Endothelial cell of umbilical vein (primary cell): ENCODE measurements around the gene CREBL2. TPM values are rescaled to one million over a fixed set of nuclear protein-coding genes. Genes with fewer than 3 reads are reported as not detected.

ENCODE experiments used
- BruUV-seq: library from RNA; stranded (reverse); fragments of 400-500 nt; replicated peaks from 2 replicates; lab custom pipeline; 2021; lab: Mats Ljungman, UMichigan
- CTCF ChIA-PET: fragments of 300-600, 350-600 bp; sonication (Branson Sonifier 250); formaldehyde crosslinking; loops from one replicate; lab custom pipeline; 2021; ENCODE audit warnings: antibody characterized with exemption, inconsistent platforms; lab: Charles Lee
- POLR2A ChIA-PET: fragments of 300-600, 350-600 bp; sonication (Branson Sonifier 250); formaldehyde crosslinking; loops from one replicate; lab custom pipeline; 2021; ENCODE audit warnings: antibody characterized with exemption, inconsistent platforms; lab: Charles Lee
- DNase-seq: peaks from one replicate; pipeline ENCODE4 v3.0.0-alpha.2; 2011; ENCODE audit warnings: low read depth, low spot score
- FAIRE-seq: peaks from 2 replicates; lab custom pipeline; 2011; peaks lifted over from hg19 to GRCh38; lab: Jason Lieb, UNC
- H2AFZ ChIP-seq: 2 replicates; pipeline ENCODE4 v1.6.0; 2012; ENCODE audit warnings: low read depth, low read length, control low read depth, inconsistent platforms
- H3K27ac ChIP-seq: 2 replicates; pipeline ENCODE4 v1.5.1; 2011; ENCODE audit warnings: low read depth, mild to moderate bottlenecking, control low read depth, low read length, moderate library complexity; ENCODE audit not compliant: insufficient read depth
- H3K27me3 ChIP-seq, 2 experiments: 2 replicates each; pipeline versions ENCODE4 v1.6.0 to v1.6.1; 2011; ENCODE audit warnings: low read length in 2 of 2, mixed read lengths in 1 of 2; ENCODE audit not compliant: control insufficient read depth in 2 of 2, insufficient read depth in 2 of 2
- H3K36me3 ChIP-seq, 2 experiments: 2 replicates in 1 of 2; 3 replicates in 1 of 2; pipeline ENCODE4 v1.5.1; 2011; ENCODE audit warnings: low read length in 2 of 2, mild to moderate bottlenecking in 1 of 2, moderate library complexity in 1 of 2; ENCODE audit not compliant: control insufficient read depth in 2 of 2, insufficient read depth in 2 of 2; ENCODE audit errors: extremely low read depth in 1 of 2
- H3K4me1 ChIP-seq: 3 replicates; pipeline ENCODE4 v1.5.1; 2011; ENCODE audit warnings: mild to moderate bottlenecking, low read length; ENCODE audit not compliant: control insufficient read depth, insufficient read depth; ENCODE audit errors: extremely low read depth
- H3K4me2 ChIP-seq: 2 replicates; pipeline ENCODE4 v1.6.1; 2011; ENCODE audit warnings: low read length, control low read depth, mixed read lengths; ENCODE audit not compliant: insufficient read depth
- H3K4me3 ChIP-seq, 3 experiments: fragments of 200-600 bp in 1 of 3; sonication (generic), shearing (Covaris generic) in 1 of 3; replicated peaks in 1 of 3; 2 replicates each; pipeline ENCODE4 v1.5.1; 2011 to 2016; ENCODE audit warnings: control low read depth in 3 of 3, low read length in 3 of 3, mild to moderate bottlenecking in 2 of 3, inconsistent platforms in 1 of 3, low read depth in 1 of 3, moderate library complexity in 1 of 3; ENCODE audit not compliant: insufficient read depth in 1 of 3
- H3K79me2 ChIP-seq: 2 replicates; pipeline ENCODE4 v1.6.0; 2012; ENCODE audit warnings: low read length, inconsistent platforms; ENCODE audit not compliant: control insufficient read depth, insufficient read depth
- H3K9ac ChIP-seq: replicated peaks from 2 replicates; pipeline ENCODE3; 2011; ENCODE audit warnings: low read length, control low read depth; ENCODE audit not compliant: insufficient read depth; ENCODE audit errors: extremely low read depth
- H3K9me1 ChIP-seq: replicated peaks from 3 replicates; pipeline ENCODE4 v1.6.0; 2011; ENCODE audit warnings: mild to moderate bottlenecking, low read length; ENCODE audit not compliant: control insufficient read depth, insufficient read depth; ENCODE audit errors: extremely low read depth
- H3K9me3 ChIP-seq: replicated peaks from 2 replicates; pipeline ENCODE4 v1.5.1; 2012; ENCODE audit warnings: low read length, inconsistent platforms; ENCODE audit not compliant: control insufficient read depth, insufficient read depth
- H4K20me1 ChIP-seq: replicated peaks from 2 replicates; pipeline ENCODE3; 2011; ENCODE audit warnings: mild to moderate bottlenecking, low read length; ENCODE audit not compliant: control insufficient read depth, insufficient read depth; ENCODE audit errors: extremely low read depth
- CTCF ChIP-seq, 2 donors: IDR thresholded peaks; 1 replicate in 1 of 2; 2 replicates in 1 of 2; pipeline ENCODE4 v1.5.1; 2011; ENCODE audit warnings: low read length in 2 of 2, mild to moderate bottlenecking in 2 of 2, moderate library complexity in 2 of 2, control low read depth in 1 of 2, inconsistent platforms in 1 of 2, low read depth in 1 of 2; ENCODE audit not compliant: insufficient read depth in 1 of 2; ENCODE audit errors: extremely low read depth in 1 of 2
- EZH2 ChIP-seq: IDR thresholded peaks from 2 replicates; pipeline ENCODE4 v1.6.1; 2012; ENCODE audit warnings: borderline replicate concordance, low read depth, mild to moderate bottlenecking, moderate library complexity, low read length, inconsistent platforms; ENCODE audit not compliant: severe bottlenecking
- FOS ChIP-seq: IDR thresholded peaks from 2 replicates; pipeline ENCODE4 v1.6.1; 2011; ENCODE audit warnings: mild to moderate bottlenecking, low read length, moderate library complexity, borderline replicate concordance; ENCODE audit not compliant: insufficient read depth
- GATA2 ChIP-seq: IDR thresholded peaks from 2 replicates; pipeline ENCODE4 v1.7.0; 2011; ENCODE audit warnings: low read depth, mild to moderate bottlenecking, moderate library complexity, mixed read lengths, low read length; ENCODE audit not compliant: insufficient read length, insufficient read depth
- JUN ChIP-seq: IDR thresholded peaks from 2 replicates; pipeline ENCODE4 v1.6.1; 2011; ENCODE audit warnings: borderline replicate concordance, low read depth; ENCODE audit not compliant: insufficient read length, insufficient read depth
- MAX ChIP-seq: IDR thresholded peaks from 2 replicates; pipeline ENCODE4 v1.6.1; 2011; ENCODE audit not compliant: insufficient read depth, insufficient read length
- MYC ChIP-seq: IDR thresholded peaks from one replicate; pipeline ENCODE4 v1.6.1; 2011; ENCODE audit warnings: mild to moderate bottlenecking, low read depth, low read length
- POLR2A ChIP-seq: IDR thresholded peaks from 2 replicates; pipeline ENCODE4 v1.6.1; 2012; ENCODE audit warnings: low read depth, mild to moderate bottlenecking, control low read depth, low read length
- POLR2AphosphoS5 ChIP-seq: IDR thresholded peaks from 2 replicates; pipeline ENCODE4 v1.6.1; 2012; ENCODE audit warnings: low read depth, mild to moderate bottlenecking, control low read depth, low read length, moderate library complexity; ENCODE audit not compliant: insufficient read depth
- dilution Hi-C: fragments of 300-500 bp; cut with MboI; formaldehyde crosslinking; loops from one replicate; pipeline ENCODE4 v1.15.0; 2019; ENCODE audit warnings: low sequenced_read_pairs; ENCODE audit not compliant: extremely low pct_ligation_motif_present
- intact Hi-C: fragments of 100-400 bp; cut with micrococcal nuclease; formaldehyde crosslinking; loops from one replicate; pipeline ENCODE4 v1.10.0; 2022
- polyA plus RNA-seq, 4 experiments: library from polyadenylated mRNA; depleted of rRNA in 3 of 4; stranded (reverse) in 3 of 4; unstranded in 1 of 4; fragments of >200 nt; gene quantifications; 2 replicates each; pipeline versions ENCODE4 v1.2.1 to v1.2.3, GENCODE V29; 2011 to 2012; ENCODE audit warnings: missing spikeins in 1 of 4
- total RNA-seq: library from RNA; stranded (reverse); gene quantifications from 2 replicates; pipeline ENCODE4 v1.2.3, GENCODE V29; 2021

The CREBL2 gene
- total and polyA plus RNA-seq, 2 donors (not counting 3 experiments of a cell fraction or from before 2014, with no cell fraction given): 10.5 to 19.4 TPM

- peaks cover 1% of the 10 kb centered on the region for H3K79me2 ChIP-seq
- intact Hi-C loops (no loop called here), dilution Hi-C loops (no loop called here)
- H2AFZ ChIP-seq: no peak overlapping the region
- no peaks in the 10 kb centered on the region for H3K9me3 ChIP-seq
- H4K20me1 ChIP-seq: peaks cover 2% of the 10 kb centered on the region
- ChIA-PET POLR2A (no interaction called here), CTCF (interaction anchor here (1.4 kb wide), 1 partner anchor 28 kb away, joined by 4 read pairs; no protein-coding TSS in a partner anchor)
- no peak overlapping the region for H3K9ac ChIP-seq
- H3K4me1 ChIP-seq: no peaks in the 10 kb centered on the region
- no peak overlapping the region for H3K4me2 ChIP-seq
- TF ChIP-seq JUN: no peak
- no peak for TF ChIP-seq CTCF (IDR thresholded peaks at IDR 0.05; ENCODE audit: extremely low read depth in 1 of 2, insufficient read depth in 1 of 2, low read depth in 1 of 2, low read length in 2 of 2)
- TF ChIP-seq POLR2AphosphoS5: no peak
- TF ChIP-seq GATA2: no peak
- TF ChIP-seq EZH2: no peak
- H3K36me3 ChIP-seq: no peaks in the 10 kb centered on the region
- H3K27ac ChIP-seq: no peak overlapping the region
- peaks cover 3% of the 10 kb centered on the region for H3K9me1 ChIP-seq
- H3K27me3 ChIP-seq: no peaks in the 10 kb centered on the region
- no peak overlapping the region for H3K4me3 ChIP-seq
- DNase-seq: no peak
- BruUV-seq: no TSS peak
- FAIRE-seq: no peak
Measured at GRCh38 chr12:12627308-12627827, 15.7 kb downstream of the CREBL2 start.

- dilution Hi-C loops (no loop called here), intact Hi-C loops (no loop called here)
- H3K27me3 ChIP-seq: no peaks in the 10 kb centered on the region
- peaks cover 3% of the 10 kb centered on the region for H3K9me1 ChIP-seq
- no peaks in the 10 kb centered on the region for H3K9me3 ChIP-seq
- H3K79me2 ChIP-seq: peaks cover 1% of the 10 kb centered on the region
- H3K4me1 ChIP-seq: no peaks in the 10 kb centered on the region
- H2AFZ ChIP-seq: no peak overlapping the region
- CTCF ChIA-PET: no interaction called here
- TF ChIP-seq EZH2: no peak
- TF ChIP-seq CTCF (IDR thresholded peaks at IDR 0.05; ENCODE audit: extremely low read depth in 1 of 2, insufficient read depth in 1 of 2, low read depth in 1 of 2, low read length in 2 of 2): no peak
- TF ChIP-seq GATA2: no peak
- TF ChIP-seq POLR2AphosphoS5: no peak
- no peak for TF ChIP-seq FOS
- TF ChIP-seq MYC: no peak
- no peak for TF ChIP-seq MAX
- no peak for TF ChIP-seq JUN
- no peak for TF ChIP-seq POLR2A
- H3K4me2 ChIP-seq: no peak overlapping the region
- no peak overlapping the region for H3K4me3 ChIP-seq
- no peak overlapping the region for H3K27ac ChIP-seq
- FAIRE-seq (no peak), DNase-seq (no peak)
- POLR2A ChIA-PET: no interaction called here
- no peak overlapping the region for H3K9ac ChIP-seq
- peaks cover 2% of the 10 kb centered on the region for H4K20me1 ChIP-seq
- BruUV-seq: no TSS peak
- H3K36me3 ChIP-seq: no peaks in the 10 kb centered on the region
Measured at GRCh38 chr12:12628013-12628412, 16.3 kb downstream of the CREBL2 start.
